Medulla oblongata (tissue), 1 donor: ENCODE results near the gene PTPN1.
A peak's percentile ranks its signal among the peaks of the same experiment; 100 is the strongest.
"Not testable (repeated sequence)": the region's sequence is repeated elsewhere in the genome, so short reads cannot be mapped to it uniquely, and the experiment has no call there.

ENCODE experiments used
- DNase-seq: peaks from one replicate; pipeline ENCODE4 v3.0.0-alpha.2; 2015; ENCODE audit errors: extremely low spot score

The PTPN1 gene

DNA sequence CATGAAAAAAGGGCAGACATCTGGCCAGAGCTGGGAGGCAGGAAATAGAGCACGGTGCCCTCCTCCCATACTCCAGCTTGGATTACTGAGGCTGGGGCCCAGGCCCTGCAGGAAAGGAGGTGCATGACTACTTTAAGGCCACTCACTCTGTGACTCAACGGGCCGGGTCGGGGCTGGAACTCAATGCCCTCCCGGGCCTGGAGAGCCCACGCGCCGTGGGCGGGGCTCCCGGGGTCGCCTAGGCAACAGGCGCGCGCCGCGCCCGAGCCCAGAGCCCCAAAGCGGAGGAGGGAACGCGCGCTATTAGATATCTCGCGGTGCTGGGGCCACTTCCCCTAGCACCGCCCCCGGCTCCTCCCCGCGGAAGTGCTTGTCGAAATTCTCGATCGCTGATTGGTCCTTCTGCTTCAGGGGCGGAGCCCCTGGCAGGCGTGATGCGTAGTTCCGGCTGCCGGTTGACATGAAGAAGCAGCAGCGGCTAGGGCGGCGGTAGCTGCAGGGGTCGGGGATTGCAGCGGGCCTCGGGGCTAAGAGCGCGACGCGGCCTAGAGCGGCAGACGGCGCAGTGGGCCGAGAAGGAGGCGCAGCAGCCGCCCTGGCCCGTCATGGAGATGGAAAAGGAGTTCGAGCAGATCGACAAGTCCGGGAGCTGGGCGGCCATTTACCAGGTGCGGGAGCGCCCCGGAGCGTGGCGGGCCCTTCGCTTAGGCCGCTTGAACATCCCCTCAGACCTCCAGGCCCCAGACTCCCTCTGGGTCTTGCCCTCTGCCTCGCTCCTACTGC lies at the start of gene PTPN1:
Gene PTPN1, plus strand, starts transcription at position 461 of the 783 bp plus-strand sequence. Its CDS starts 145 bp downstream, at position 606.
- peak; percentile 99 for DNase-seq

DNA sequence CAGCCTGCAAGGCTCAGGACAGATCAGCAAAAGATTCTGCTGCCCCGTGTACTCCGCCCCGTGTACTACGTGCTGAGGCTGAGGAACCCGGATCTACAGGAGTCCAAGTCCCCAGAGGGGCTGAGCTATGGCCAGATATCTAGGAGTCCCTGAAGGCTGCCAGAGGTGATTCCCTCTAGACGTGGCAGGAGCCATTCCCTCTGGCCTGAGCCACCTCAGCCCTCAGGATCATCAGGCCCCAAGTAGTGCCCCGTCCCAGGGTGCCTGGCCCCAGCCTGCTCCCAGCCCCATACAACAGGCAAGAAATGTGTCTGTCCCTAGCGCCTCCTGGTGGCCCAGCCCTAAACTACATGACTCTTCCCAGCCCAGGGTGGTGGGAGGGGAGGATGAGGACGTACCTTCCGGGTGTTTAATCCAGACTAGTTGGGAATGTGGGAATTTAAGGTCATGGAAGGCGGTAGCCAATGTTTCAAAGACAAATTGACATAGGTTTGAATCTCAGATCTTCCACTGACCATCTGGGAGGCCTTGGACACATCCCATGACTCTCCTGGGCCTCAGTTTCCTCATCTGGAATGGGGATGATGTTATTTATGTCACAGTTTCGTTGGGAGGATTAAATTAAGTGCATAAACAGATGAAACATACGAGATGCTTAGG lies 49.4 kb upstream of the PTPN1 start:
- peak; percentile 78 for DNase-seq

DNA sequence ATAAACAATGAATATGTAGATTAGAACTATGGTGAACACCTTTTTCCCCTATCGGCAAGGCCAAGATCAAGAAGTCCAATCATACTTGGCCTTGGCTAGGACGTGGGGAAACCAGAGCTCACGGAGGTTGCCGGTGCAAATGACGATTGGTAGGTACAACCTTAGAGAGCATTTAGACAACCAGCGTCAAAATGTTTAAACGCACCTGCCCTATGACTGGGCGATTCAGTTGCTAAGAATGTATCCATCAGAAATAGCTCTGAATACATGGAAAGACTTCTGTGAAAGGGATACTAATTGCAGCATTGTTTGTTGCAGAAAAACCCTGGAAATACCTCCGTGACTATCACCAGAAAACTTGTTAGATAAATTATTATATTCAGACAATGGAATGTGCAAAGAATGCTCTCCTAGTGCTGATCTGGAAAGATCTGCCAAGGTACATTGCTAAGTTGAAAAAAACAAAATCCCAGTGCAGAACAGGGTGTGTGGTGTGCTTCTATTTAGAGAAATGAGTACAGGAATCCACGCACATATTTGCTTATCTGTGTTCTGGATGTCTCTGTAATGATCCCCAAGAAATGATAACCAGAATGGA lies 48.0 kb upstream of the PTPN1 start:
- DNase-seq: no peak

DNA sequence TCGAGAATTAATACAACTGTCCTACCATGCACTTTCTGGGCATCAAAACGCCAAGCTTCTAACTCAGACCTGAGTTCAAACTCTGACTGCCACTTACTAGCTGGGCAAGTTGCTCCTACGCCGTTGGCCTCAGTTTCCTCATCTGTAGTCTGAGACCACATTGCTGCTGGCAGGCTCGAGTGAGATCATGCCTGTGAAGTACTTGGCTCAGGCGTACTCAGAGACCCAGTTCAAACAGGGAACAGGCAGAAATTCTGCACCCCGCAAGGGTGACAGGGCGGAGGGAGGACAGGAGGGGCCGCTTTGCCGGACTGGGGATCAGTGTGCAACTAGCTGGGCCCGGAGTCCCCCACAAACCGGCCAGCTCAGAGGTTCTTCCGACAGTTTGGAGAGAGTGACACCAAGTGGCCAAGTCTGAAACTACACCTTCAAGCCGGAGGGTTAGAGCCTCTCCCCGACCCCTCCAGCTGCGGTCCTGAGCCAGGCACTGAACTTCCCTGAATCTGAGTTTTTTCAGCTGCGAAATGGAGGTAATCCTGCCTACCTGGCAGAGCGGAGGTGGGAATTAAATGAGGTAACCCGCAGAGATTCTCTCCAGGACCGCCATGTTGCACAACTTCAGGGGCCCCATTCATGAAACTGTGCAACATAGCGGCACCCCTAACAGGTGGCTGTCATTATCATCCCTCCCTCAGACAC lies 46.0 kb upstream of the PTPN1 start:
- DNase-seq: peak; percentile 65

DNA sequence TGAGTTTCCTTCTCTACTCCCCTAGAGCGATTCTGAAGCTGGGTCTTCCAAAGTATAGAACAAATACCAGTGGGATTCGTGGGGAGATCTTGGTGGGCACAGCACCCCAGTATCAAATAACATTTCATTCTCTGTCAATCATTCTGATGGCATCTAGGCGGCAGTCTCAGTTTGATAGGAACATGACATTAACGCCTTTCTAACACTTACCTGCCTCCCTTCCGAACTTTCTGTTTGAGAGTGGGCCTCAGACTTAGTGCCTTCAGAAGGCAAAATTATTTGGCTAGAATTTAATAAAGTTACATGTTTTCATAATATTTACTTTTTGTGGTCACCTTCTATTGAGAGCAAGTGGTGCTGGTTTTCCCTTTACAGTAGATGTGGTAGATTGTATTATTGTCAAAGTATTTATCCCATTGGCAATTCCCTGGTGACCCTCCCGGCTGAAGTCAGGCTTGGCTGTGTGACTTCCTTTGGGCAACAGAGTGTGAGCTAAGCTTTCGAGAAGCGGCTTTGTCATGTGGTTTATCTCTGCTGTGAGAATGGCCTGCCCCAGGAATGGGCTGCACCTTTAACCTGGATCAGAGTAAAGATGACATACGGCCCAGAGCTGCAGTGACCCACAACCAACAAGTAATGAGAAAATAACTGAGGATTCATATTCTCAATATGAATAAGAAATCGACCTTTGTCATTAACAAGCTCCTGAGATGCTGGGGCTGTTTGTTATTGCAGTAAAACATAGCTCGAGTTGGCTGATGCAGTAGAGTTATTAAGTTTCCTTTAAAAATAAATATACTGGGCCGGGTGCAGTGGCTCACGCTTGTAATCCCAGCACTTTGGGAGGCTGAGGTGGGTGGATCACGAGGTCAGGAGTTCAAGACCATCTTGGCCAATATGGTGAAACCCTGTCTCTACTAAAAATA lies 45.2 kb upstream of the PTPN1 start:
- no peak for DNase-seq

DNA sequence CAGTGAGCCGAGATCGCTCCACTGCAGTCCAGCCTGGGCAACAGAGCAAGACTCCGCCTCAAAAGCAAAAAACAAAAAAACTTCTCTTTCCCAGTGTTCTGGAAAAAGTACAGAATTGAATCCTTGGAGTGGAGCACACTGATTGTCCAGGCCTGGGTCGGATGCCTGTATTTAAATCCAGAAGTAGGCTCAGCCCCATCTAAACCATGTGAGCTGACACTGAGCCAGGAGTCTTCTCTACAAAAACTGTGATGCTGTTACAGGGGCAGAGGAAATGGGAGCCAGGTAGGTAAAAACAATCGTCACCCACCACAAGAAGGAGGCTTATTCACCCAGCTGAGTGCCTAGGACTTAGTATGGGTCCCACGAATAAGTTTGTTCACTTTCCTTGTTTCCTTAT lies 43.0 kb upstream of the PTPN1 start:
- no peak for DNase-seq

DNA sequence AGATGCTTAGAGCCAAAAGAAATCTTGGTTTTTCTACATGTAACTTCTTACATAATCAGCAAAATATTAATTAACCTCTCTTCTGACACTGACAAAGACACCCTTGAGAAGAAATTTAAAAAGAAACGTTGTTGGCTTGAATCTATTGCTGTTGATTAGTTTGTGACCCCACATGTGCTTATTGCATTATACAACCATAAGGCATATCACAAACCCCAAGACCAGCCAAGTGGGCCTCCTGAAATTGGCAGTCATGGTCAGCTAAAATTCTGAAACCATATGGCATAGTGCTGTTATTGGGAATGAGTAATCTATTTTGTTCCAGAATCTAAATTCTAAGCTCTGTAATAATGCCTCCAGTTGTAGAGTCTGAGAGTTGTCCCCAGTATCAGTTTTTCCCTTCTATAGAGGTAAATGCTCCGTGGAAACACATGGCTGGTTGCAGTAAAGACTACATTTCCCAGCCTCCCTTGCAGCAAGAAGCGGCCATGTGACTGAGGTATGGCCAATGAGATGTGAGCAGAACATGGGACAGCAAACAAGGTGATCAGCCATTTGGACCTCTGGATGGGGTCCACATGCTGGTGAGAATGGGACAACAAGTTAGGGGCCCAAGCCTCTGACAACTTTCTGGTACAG lies 42.3 kb upstream of the PTPN1 start:
- DNase-seq: no peak

DNA sequence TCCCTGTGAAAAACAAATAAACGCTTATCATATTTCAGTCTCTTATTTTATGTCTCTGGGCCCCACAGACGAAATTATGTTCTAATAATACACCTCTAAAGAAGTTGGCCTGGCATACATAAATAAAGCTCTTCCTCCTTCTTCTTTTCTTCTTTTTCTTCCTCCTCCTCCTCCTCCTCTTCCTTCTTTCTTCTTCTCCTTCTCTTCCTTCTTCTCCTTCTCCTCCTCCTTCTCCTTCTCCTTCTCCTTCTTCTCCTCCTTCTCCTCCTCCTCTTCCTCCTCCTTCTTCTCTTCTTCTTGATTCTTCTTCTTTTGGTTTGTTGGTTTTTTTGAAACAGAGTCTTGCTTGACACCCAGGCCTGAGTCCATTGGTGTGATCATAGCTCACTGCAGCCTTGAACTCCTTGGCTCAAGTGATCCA lies 41.8 kb upstream of the PTPN1 start:
- DNase-seq: no peak

DNA sequence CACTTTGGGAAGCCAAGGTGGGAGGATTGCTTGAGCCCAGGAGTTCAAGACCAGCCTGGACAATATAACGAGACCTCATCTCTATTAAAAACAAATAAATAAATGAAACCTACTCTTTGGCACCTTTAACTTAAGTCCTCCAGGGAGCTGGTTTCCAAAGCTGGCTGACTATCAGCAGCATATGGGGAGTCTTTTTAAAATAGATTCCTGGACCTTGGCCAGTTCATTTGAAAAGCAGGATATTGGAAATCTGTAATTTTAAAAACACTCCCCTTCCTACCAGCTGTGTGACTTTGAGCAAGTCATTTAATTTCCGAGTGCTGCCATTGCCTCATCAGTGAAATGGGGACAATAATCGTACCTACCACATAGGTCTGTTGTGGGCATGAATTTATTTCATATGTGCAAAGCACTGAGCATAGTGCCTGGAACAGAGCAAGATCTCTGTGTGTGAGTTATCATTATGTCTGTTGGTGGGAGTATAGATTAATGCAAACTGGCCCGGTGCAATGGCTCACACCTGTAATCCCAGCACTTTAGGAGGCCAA lies 40.9 kb upstream of the PTPN1 start:
- no peak for DNase-seq

DNA sequence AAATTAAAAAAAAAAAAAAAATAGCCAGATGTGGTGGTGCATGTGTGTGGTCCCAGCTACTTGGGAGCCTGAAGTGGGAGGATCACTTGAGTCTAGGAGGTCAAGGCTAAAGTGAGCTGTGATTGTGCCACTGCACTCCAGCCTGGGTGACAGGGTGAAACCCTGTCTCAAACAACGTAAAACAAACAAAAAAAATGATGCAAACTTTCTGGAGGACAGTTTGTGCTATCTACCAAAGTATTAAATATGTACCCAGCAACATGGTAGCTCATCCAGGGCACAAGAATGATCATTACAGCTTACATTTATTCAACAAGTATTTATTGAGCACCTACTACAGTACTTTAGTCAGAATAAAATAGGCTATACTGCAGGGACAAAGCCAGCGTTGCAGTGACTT lies 40.4 kb upstream of the PTPN1 start:
- DNase-seq: no peak

DNA sequence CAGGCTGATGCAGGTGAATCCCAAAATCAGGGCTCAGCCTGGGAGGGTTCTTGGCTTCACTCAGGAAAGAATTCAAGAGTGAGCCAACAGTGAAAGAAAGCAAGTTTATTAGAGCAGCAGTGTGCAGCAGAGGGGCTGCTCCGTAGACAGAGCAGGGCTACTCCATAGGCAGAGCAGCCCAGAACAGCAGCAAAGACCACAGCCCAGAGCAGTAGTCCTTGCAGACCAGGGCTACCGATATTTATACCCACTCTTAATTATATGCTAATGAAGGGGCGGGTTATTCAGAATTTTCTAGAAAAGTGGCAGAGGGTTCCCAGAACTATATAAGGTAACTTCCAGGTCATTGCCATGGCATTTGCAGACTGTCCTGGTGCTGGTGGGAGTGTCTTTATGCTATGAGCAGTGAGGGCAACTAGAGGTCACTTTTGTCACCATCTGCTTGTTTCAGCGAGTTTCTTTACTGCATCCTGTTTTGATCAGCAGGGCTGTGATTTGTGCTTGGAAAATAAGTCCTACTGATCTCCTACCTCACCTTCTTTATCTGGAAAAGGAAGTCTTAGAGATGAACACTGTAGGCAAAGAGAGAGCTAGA lies 39.8 kb upstream of the PTPN1 start:
- DNase-seq: no peak

DNA sequence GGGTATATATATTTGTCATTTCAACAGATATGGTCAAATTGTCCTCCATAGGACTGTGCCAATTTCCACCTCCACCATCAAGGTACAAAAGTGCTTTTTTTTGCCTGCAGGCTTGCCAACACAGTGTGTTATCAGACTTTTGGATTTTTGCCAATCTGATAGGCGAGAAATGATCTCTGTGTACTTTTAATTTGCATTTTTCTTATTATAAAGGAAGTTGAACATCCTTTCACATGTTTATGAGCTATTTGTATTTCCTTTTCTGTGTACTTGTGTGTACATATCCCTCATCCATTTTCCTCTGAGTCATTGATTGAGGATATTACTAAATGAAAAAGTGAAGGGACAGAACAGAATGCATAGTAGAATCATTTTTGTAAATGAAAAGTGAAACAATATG lies 39.0 kb upstream of the PTPN1 start:
- no peak for DNase-seq

DNA sequence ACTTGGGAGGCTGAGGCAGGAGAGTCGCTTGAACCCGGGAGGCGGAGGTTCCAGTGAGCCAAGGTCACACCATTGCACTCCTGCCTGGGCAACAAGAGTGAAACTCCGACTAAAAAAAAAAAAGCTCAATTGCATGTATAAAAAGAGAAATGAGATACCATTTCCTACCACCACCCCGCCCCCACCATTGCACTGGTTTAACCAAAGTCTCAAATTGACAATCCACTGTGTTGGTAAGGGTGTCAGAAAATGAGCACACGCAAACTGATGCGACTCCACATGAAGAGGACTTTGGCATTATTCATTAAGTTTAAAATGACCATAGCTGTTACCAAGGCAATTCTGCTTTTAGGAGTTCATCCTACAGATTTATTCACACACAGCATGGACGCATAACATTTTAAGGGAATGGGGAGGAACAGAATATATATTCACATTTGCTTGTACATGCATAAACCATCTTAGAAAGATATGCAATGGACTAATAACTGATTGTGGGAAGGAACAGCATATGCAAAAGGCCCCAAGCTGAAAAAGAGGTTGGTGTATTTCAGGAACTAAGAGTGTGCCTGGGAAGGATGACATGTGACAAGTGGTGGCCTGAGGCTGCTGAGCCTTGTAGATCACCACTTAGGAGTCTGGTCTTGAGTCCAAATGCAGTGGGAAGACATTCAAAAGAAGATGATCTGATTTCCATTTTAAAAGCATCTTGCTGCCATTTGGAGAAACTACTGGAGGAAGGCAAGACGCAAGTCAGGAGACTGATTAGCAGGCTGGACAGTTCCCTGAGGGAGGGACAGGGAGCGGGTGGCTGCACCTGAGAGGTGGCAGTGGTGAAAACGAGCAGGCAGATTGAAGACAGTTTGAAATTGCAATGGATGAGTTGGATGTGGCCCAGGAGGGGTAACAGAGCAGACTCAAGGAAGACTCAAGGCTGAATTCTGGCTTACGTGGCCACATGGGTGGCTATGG lies 37.2 kb upstream of the PTPN1 start:
- peak; percentile 39 for DNase-seq

DNA sequence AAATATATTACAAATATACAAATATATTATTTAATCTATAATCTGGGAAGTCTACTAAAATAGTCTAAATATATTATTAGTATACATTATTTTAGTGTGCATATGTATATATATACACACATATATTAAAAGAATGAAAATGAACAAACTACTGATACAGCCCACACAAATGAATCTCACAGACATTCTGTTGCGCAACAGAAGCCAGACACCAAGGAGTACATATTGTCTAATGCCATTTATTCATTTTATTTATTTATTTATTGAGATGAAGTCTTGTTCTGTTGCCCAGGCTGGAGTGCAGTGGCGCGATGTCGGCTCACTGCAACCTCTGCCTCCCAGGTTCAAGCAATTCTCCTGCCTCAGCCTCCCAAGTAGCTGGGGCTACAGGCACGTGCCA lies 35.8 kb upstream of the PTPN1 start:
- not testable (repeated sequence) for DNase-seq

DNA sequence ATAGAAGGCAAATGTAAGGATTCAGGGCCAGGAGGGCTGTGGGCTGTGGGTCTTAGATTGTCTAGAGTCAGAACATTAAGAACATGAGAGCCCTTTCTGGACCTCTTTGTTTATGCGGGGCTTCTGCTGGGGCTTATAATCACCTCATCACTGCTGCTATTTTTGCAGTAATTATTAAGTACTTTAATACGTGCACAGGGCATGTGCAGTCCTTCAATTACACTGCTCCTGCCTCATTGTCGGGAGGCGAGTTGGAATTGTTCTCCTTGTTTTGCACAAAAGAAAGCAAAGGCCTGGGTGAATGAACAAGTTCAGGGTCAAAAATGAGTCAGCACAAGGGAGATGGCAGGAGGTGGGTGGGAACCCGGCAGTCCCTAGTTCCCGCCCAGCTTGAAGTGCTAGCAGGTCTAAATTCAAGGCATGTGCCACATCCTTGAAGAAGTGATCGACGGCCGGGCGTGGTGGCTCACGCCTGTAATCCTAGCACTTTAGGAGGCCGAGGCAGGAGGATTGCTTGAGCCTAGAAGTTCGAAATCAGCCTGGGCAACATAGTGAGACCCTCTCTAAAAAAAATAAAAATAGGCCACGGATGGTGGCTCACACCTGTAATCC lies 34.4 kb upstream of the PTPN1 start:
- DNase-seq: no peak

DNA sequence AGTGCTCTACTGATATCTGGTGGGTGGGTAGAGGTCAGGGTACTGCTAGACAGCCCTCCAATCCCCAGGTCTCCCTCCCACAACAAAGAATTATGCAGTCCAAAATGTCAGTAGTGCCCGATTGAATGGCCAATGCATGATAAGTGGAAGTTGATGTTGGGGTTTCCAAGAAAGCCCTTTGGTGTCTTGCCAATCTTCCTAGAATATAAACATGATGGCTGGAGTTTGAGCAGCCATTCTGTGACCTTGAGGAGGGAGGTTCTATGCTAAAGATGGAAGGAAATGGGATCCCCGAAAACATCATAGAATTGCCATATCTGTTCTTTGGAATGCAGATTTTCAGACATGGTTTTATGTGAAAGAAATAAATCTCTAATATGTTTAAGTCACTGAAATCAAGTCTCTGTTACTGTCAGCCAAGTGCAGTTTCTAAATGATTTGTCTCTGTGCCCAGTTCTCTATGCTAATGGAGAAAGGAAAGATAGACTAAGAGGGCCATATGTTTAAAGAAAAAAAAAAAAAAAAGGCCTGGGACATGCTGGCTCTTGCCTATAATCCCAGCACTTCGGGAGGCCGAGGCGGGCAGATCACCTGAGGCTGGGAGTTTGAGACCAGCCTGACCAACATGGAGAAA lies 32.8 kb upstream of the PTPN1 start:
- DNase-seq: no peak

DNA sequence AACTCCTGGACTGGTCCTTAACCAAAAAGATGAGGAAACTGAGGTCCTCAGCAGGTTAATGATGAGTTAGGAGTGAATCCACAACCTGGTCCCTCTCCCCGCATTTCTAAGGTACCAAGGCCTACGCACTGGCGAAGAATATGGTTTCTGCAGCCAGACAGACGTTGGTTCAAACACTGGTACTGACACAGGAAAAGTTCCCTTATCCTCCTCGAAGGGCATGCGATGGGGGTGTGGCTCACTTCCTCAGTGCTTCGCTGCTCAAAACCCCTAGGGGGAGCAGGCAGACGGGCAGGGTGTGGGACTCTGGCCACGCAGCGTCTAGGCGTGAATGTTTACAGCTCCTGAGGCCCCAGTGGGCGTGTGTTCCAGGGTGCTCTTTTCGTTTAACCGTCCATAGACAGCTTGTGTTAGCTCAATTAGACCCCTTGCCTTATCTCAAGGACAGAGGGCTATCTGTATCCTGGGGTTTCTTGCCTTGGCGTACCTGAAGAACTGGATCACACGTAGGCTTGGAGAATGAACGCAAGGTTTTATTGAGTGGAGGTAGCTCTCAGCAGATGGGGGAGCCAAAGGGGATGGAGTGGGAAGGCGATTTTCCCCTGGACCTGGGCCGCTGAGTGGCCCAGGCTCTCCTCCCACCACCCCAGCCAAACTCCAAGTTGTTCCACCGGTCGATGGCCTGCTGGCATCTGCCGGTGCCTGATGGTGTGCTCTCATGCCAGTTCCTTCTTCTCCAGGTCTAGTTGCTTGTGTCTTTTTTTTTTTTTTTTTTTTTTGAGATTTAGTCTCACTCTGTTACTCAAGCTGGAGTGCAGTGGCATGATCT lies 31.8 kb upstream of the PTPN1 start:
- DNase-seq: peak; percentile 69
